K562 (cell line): ENCODE measurements around the gene FFAR1.

Experiments
- BCL6 ChIP-seq: fragments of 250-450 bp; sonication (Bioruptor Pico); IDR thresholded peaks from 2 replicates; pipeline ENCODE4 v1.4.0; 2020
- EP300 ChIP-seq: IDR thresholded peaks from 2 replicates; pipeline ENCODE4 v1.6.1; 2012; ENCODE audit warnings: low read length, improper control_type of control experiment
- HEY1 ChIP-seq: fragments of 250-450 bp; sonication (Bioruptor Pico); IDR thresholded peaks from 2 replicates; pipeline ENCODE4 v1.5.0; 2020; ENCODE audit warnings: mild to moderate bottlenecking, moderate library complexity, borderline replicate concordance
- MYC ChIP-seq, 2 experiments: fragments of 250-450 bp in 1 of 2; sonication (Bioruptor Pico) in 1 of 2; IDR thresholded peaks; 2 replicates each; pipeline versions ENCODE4 v1.5.1 to v1.6.1; 2012 to 2021; ENCODE audit warnings: low read depth in 2 of 2, borderline replicate concordance in 1 of 2, improper control_type of control experiment in 1 of 2, low read length in 1 of 2, mild to moderate bottlenecking in 1 of 2, moderate library complexity in 1 of 2
- NR2C2 ChIP-seq, 2 experiments: fragments of 200-800 bp in 1 of 2; sonication (Bioruptor generic) in 1 of 2; sonication (generic) in 1 of 2; formaldehyde crosslinking in 1 of 2; IDR thresholded peaks; 2 replicates each; pipeline versions ENCODE4 v1.6.1 to v1.8.0; 2016 to 2022; ENCODE audit warnings: mild to moderate bottlenecking in 1 of 2, missing compliant biosample characterization in 1 of 2, missing genetic modification characterization in 1 of 2, missing genetic modification reagents in 1 of 2
- SMARCC2 ChIP-seq: fragments of 450-650 bp; IDR thresholded peaks from 2 replicates; pipeline ENCODE4 v1.6.1; 2017; ENCODE audit warnings: antibody characterized with exemption, moderate library complexity, mild to moderate bottlenecking, low read depth
- ZNF780A ChIP-seq: fragments of 250-450 bp; sonication (Bioruptor Pico); IDR thresholded peaks from 2 replicates; pipeline ENCODE4 v1.5.0; 2021; ENCODE audit warnings: mild to moderate bottlenecking

- TF ChIP-seq MYC (IDR thresholded peaks at IDR 0.05; ENCODE audit: low read depth, low read length) (no peak), MYC (CRISPR knock-in tag; IDR thresholded peaks at IDR 0.05; ENCODE audit: borderline replicate concordance, low read depth) (no peak), BCL6 (CRISPR knock-in tag) (no peak), SMARCC2 (no peak), NR2C2 (CRISPR knock-in tag; IDR thresholded peaks at IDR 0.05) (no peak), NR2C2 (tag; IDR thresholded peaks at IDR 0.05) (no peak), ZNF780A (CRISPR knock-in tag) (no peak), HEY1 (no peak), EP300 (no peak)
Observed at GRCh38 chr19:35397064-35397463, 49.4 kb downstream of the FFAR1 start.
